Amygdala (tissue), 56 donors: Measurements from ENCODE around the gene POU2AF1.

ENCODE experiments used
- DNase-seq, 56 donors: peaks; one replicate each; lab custom pipeline; 2025; lab: John Stamatoyannopoulos, UW

POU2AF1 gene

GRCh38 chr11:111363985-111364384 is 15.1 kb downstream of the POU2AF1 start:
- no peak for DNase-seq

DNA sequence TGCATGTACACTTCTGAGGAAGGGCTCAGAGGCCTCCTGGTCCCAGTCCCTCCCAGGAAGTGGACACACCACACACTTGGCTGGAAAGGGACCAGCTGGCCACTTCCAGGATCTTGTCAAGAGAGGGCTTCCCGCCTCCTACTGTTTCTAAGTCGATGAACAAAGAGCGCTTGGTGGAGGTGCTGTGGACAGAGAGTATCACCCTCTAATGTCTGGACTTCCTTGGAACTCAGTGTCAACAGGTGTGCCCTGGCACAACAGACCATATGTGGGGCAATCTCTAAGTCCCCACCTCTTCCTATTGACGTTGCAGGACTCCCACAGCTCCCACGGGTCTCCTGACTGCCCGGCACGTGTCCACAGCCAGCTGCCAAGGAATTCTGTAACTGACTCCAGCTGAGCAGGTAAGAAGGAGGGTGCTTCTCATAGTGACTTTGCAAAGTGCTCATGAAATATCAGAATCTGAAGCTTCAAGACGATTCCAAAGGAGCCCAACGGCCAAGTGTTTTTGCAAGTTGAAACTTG is 16.1 kb downstream of the POU2AF1 start:
- no peak for DNase-seq

DNA sequence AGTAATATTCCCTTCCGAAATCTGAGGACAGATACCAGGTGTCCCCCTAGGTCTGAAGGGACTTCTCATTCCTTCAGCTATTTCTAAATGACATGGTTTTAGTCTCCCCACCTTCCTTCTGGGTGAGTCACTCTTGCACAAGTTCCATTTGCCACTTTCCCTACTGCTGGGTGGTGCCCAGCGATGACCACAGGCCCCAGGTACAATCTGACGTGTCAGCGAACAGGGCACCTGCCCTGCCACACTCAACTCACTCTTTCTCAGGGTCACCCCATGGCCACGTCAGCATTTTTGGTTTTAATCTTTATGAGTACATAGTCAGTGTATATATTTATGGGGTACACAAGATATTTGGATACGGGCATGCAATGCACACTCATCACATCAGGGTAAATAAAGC is 17.2 kb downstream of the POU2AF1 start:
- DNase-seq: no peak

DNA sequence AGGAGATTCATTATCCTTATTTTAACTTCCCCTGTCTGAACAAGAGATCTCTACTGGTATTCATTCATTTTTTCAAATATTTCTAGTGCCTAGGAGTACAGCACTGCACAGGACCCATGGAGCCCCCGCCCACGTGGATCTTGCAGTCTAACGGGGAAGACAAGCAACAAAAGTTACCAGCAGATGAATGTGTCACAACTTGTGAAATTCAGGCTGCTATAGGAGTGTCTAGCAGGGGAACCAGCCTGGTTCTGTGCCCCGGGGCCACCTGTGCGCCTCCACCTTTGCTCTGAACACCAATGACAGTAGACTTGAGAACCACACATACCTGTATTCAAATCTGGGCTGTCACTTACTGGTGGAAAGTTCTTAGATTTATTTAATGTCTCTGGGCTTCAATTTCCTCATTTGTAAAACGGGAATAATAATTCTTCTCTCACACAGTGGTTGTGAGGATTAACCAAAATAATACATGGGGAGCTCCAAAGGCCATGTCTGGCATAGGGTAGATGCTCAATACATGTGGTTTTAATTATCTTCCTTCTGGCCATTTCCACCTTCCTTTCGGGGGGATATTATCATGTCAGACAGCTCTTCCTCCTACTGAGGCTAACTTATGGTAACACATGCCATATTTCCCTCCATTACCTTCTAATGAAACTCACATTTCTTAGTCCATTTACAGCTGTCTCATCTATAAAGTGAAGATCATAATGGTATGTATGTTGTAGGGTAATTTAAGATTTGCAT is 17.8 kb downstream of the POU2AF1 start:
- DNase-seq: no peak

DNA sequence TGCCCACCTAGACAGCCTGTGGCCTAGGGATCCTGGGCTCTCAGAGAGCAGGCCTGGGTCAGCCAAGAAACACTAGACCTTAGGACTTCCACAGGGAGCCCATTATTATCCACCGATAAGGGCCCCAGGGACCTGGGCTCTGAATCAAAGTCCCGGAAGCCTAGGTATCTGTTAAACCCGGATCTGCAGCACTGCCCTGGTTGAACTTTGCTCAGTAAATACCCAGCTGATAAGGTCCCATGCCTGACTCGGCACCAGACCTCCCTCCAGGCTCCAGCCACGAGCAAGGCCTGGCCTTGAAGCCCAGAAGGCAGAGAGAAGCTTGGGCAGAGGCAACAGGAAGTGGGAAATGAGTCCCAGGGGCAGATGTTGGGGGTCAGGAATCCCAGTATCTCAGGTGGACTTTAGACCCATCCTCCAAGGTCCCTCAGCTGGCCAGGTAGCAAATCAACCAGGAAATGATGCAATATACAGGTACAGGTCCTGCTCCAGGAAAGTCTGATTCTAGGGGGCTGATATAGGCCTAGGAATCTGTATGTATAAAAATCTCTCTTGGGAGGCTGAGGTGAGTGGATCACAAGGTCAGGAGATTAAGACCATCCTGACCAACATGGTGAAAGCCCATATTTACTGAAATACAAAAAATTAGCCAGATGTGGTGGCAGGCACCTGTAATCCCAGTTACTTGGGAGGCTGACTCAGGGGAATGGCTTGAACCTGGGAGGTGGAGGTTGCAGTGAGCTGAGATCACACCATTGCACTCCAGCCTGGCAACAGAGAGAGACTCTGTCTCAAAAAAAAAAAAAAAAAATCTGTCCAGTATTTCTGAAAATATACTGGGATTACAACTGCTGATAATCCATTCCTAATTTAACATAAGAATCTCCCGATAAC is 18.7 kb downstream of the POU2AF1 start:
- no peak for DNase-seq

DNA sequence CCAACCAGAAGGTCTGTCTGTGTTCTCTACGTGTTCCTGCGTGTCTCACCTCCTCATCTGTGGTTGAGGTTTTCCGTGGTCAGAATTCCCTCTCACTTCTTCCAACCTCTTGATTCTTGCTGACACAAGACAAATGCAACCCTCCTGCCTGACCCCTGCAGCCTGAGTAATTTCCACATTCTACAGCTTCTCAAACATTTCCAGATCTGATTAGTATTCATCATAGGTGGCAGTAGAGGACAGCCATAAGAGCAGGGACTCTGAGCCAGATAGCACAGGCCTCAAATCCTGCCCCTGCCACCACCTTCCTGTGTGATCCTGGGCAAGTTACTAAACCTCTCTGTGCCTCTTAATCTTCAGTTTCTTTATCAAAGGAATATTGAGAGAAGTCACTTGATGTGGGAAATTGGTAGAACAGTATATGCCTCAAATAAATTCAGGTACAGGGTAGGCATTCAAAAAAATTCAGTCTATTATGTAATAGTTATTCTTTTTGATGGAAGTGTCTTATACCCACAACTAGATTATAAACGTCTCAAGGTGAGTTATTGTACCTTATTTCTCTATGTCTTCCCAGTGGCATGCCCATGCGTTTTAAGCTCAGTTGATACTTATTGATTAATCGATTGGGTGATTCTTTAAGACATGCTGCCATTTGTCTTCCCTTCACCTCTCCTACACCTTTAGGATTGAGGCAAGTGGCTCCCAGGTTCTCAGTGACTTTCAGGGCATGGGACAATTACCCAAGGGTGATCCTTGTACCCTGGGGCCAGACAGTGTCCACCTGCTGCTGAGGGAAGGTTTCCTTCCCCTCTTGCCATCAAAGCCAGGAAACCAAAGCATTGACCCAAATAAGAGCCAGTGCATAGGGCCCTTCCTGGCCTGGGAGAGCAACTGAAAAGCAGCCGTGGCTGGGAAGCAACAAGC is 19.6 kb downstream of the POU2AF1 start:
- DNase-seq: no peak

DNA sequence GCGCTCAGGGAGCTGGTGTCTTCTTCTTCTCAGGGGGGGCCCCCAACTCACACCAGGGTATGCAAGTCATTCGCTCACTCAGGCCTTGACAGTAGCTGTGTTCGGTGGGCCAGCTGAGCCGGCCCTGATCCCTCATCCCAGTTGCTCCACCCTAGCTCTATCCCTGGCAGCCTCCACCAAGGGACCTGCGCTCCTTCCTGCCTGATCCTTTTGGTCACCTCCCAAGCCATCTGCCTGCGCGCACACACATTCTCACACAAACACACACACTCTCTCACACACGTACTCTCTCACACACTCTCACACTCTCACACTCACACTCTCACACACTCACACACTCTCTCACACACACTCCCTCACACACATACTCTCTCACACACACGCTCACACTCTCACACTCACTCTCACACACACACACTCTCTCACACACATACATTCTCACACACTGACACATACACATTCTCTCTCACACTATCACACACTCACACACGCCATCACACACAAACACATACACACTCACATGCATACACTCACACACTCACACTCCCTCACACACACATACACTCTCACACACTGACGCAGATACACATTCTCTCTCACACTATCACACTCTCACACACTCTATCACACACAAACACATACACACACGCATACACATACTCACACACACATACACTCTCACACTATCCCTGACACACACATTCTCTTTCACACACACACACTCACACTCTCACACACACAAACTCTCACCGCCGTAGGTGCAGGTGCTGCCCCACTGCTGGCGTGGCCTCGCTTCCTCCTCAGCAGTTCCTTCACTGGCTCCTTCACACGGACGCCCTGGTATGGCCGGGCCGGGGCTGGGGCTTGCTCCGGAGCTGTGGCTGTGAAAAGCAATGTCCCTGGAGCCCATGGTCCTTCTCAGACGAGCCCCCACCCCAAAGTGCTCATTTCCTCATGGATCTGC is 20.8 kb downstream of the POU2AF1 start:
- DNase-seq: no peak

DNA sequence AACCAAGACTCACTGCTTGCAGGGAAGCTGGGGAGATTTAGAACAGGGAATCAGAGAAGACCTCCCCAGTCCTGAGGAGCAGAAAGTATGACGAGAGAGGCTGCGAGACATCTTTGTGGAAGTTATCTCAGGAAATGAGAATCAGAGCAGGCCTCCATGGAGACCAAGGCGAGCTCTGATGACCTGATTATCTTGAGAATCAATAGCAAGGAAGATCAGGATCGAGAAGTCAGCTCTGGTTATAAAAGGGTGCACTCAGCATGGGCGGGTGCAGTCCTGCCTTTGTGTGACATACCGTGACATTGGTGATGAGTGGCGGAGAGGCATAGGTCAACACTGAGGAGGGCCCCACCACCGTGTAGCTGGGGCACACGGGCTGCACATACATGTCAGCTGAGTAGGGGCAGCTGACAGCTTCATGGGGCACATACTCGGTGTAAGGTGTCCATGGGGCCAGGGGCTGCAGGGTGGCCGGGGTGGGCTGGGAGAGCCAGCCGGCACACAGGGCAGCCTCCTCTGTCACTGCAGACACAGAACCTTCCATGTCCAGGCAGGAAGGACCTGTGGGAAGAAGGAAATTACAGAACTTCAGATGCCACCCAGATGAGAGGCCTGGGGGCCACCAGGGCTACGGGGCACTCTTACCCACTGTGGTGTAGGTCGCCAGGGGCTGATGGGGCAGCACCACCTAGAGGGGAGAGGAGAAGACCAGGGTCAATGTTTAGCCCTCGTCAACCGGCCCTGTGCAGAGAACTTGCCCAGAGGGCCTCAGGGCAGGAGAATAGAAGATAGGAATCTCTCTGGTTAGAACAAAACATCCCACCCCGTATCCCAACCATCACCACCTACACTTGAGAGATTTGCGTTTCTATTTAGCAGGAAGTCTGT is 21.7 kb downstream of the POU2AF1 start:
- DNase-seq: no peak

DNA sequence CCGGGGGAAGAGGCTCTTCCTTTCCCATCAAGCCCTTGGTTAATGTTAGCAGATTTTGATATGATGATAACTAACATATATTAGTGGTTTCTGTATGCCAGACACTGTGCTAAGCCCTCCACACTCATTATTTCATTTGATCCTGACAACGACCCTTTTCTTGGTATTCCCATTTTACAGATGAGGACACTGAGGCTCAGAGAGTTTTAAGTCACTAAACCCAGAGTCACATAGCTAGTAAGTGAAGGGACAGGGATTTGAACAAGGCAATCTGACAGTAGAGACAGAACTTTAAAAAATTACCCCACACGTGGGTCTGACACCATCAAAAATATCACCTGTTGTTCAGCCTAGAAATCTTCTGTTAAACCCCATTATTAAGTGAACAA is 22.4 kb downstream of the POU2AF1 start:
- DNase-seq: no peak

DNA sequence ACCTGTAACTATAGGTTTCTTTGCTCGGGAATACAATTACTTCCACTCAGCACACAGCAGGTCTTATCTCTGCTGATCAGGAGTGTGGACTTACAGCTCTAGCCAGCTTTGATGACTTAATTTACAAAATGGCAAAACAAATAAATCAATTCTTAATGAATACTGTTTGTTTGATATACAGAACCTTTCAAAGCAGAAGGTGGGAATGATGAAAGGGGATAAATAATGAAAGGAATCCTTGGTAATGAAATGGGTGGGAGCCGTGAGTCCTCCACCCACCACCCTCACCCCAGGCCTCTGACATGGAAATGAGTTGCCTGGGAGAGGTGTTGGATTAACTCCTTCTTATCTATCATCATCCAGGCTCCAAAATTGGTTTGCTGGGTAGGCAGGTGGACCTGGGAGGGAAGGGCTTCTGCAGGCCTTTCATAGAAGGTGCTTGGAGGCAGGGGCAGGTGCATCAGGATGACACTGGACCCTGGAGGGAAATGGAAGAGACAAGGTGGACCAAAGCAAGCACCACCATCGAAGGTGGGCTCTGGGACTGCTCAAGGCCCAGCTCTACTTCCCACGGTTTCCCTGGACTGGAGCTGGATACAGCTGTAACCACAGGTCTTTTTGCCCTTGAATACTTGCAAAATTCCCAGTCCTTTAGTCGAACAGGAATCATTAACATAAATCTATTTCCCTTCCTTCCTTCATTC is 23.0 kb downstream of the POU2AF1 start:
- DNase-seq: no peak

- DNase-seq: no peak
These were observed 24.0 kb downstream of the POU2AF1 start for GRCh38 chr11:111355101-111355500.

DNA sequence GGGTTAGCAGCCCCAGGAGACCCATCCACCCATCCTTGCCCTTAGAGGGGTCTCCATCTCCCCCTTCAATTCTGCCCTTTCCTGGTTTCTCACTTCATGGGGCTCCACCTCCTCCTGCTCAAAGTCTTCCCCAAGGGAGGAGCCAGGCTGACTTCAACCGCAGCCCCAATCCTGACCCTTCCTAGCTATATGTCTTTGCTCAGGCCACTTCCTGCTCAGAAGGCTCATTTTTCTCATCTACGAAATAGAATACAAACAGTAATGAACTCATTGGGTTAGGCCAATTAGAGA is 24.5 kb downstream of the POU2AF1 start:
- no peak for DNase-seq

GRCh38 chr11:111353776-111354600 is 25.1 kb downstream of the POU2AF1 start:
- DNase-seq: no peak

DNA sequence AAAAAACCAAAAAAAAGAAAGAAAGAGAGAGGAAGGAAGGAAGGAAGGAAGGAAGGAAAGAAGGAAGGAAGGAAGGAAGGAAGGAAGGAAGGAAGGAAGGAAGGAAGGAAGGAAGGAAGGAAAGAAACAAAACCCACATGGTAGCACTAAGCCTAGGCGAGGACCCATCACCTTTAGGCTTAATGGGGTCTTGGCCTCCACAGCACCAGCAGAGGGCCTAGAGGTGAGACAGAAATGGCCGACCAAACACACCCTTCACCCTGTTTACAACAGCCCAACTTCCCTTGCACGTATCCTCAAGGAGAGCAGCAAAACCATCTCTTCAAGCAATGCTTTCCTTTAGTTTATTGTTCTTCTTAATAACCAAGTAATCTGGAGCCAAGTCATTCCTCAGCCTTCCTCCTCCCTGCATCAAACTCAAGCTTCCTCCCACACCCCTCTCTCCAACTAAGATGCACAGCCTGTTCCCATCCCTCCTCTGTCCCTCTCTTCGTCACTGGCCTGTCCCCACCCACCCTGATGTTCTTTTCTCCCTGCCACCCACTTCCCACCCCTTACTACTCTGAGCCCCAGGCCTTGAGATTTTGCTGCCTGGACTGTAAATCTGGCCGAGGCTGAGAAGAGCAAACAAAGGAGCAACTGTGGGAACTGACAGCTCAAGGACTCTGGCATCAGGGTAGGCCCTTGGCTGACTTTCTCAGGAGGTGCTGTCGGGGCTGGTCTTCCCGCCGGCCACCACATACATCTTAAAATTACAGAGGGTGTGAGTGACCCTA is 26.0 kb downstream of the POU2AF1 start:
- DNase-seq: peak in 3 of 56 donors; percentile 5 to 13 (median 6)

DNA sequence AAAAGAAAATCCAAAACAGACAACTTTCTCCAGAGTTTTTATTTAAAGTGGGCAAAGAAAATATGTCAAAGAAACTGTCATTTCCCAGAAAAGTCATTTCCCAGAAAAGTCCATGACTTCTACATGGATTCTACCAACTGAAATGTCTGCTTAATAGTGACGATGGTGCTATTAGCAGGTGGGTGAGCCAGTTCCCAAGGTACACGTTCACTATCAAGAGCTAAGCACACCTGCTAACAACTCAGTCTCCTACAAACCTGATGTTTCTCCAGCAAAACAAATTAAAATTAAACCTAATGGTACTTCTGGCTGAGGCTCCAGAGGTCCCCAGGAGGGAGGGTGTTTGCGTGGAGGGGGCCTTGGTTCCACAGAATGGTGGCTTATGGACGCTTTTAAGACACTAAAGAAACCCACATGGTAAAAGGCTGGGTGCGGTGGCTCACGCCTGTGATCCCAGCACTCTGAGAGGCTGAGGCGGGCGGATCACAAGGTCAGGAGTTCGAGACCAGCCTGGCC is 26.8 kb downstream of the POU2AF1 start:
- DNase-seq: no peak
